Measurements from ENCODE around the gene MITF.

The MITF gene

GRCh38 chr3:69737392-69737791 lies 1.9 kb upstream of the MITF start:
- H3K27ac ChIP-seq (ENCODE audit: low read depth, low read length): no peak overlapping the region
- H3K9ac ChIP-seq (ENCODE audit: low read length): no peak overlapping the region
- no peaks in the 10 kb centered on the region for H3K36me3 ChIP-seq (ENCODE audit: control insufficient read depth, insufficient read depth, low read length)
- H3K4me1 ChIP-seq (ENCODE audit: control insufficient read depth, insufficient read depth, low read length): peaks cover 14% of the 10 kb centered on the region
- no peaks in the 10 kb centered on the region for H3K27me3 ChIP-seq (ENCODE audit: control insufficient read depth, insufficient read depth, low read length)
- H3K4me3 ChIP-seq (ENCODE audit: low read length): no peak overlapping the region

- Histone ChIP-seq H3K36me3 (ENCODE audit: control insufficient read depth, insufficient read depth, low read length) (no peaks in the 10 kb centered on the region), H3K9ac (ENCODE audit: low read length) (no peak overlapping the region), H3K27me3 (ENCODE audit: control insufficient read depth, insufficient read depth, low read length) (no peaks in the 10 kb centered on the region), H3K27ac (ENCODE audit: low read depth, low read length) (peak overlapping the region; percentile 76), H3K4me3 (ENCODE audit: low read length) (peak overlapping the region; percentile 83), H3K4me1 (ENCODE audit: control insufficient read depth, insufficient read depth, low read length) (peaks cover 14% of the 10 kb centered on the region)
Observed at GRCh38 chr3:69738315-69738714, 949 bp upstream of the MITF start.

GRCh38 chr3:69738859-69739203 lies 433 bp upstream of the MITF start:
- H3K27me3 ChIP-seq (ENCODE audit: control insufficient read depth, insufficient read depth, low read length): no peaks in the 10 kb centered on the region
- peak overlapping the region; percentile 83 for H3K4me3 ChIP-seq (ENCODE audit: low read length)
- peak overlapping the region; percentile 76 for H3K27ac ChIP-seq (ENCODE audit: low read depth, low read length)
- H3K9ac ChIP-seq (ENCODE audit: low read length): no peak overlapping the region
- H3K4me1 ChIP-seq (ENCODE audit: control insufficient read depth, insufficient read depth, low read length): peaks cover 14% of the 10 kb centered on the region
- H3K36me3 ChIP-seq (ENCODE audit: control insufficient read depth, insufficient read depth, low read length): no peaks in the 10 kb centered on the region

- Histone ChIP-seq H3K27me3 (ENCODE audit: control insufficient read depth, insufficient read depth, low read length) (no peaks in the 10 kb centered on the region), H3K9ac (ENCODE audit: low read length) (peak overlapping the region; percentile 80), H3K4me3 (ENCODE audit: low read length) (peak overlapping the region; percentile 83), H3K27ac (ENCODE audit: low read depth, low read length) (peak overlapping the region; percentile 91), H3K4me1 (ENCODE audit: control insufficient read depth, insufficient read depth, low read length) (peaks cover 23% of the 10 kb centered on the region), H3K36me3 (ENCODE audit: control insufficient read depth, insufficient read depth, low read length) (no peaks in the 10 kb centered on the region)
Observed at GRCh38 chr3:69740103-69741021, 1.1 kb downstream of the MITF start.

GRCh38 chr3:69741032-69741767 lies 1.9 kb downstream of the MITF start:
- no peaks in the 10 kb centered on the region for H3K27me3 ChIP-seq (ENCODE audit: control insufficient read depth, insufficient read depth, low read length)
- H3K4me1 ChIP-seq (ENCODE audit: control insufficient read depth, insufficient read depth, low read length): peaks cover 29% of the 10 kb centered on the region
- peak overlapping the region; percentile 80 for H3K9ac ChIP-seq (ENCODE audit: low read length)
- H3K27ac ChIP-seq (ENCODE audit: low read depth, low read length): peak overlapping the region; percentile 91
- peak overlapping the region; percentile 83 for H3K4me3 ChIP-seq (ENCODE audit: low read length)
- H3K36me3 ChIP-seq (ENCODE audit: control insufficient read depth, insufficient read depth, low read length): no peaks in the 10 kb centered on the region

- Histone ChIP-seq H3K9ac (ENCODE audit: low read length) (no peak overlapping the region), H3K27ac (ENCODE audit: low read depth, low read length) (peak overlapping the region; percentile 1), H3K36me3 (ENCODE audit: control insufficient read depth, insufficient read depth, low read length) (no peaks in the 10 kb centered on the region), H3K4me3 (ENCODE audit: low read length) (no peak overlapping the region), H3K27me3 (ENCODE audit: control insufficient read depth, insufficient read depth, low read length) (no peaks in the 10 kb centered on the region), H3K4me1 (ENCODE audit: control insufficient read depth, insufficient read depth, low read length) (peaks cover 41% of the 10 kb centered on the region)
Observed at GRCh38 chr3:69742391-69742790, 3.1 kb downstream of the MITF start.

- Histone ChIP-seq H3K27me3 (ENCODE audit: control insufficient read depth, insufficient read depth, low read length) (no peaks in the 10 kb centered on the region), H3K36me3 (ENCODE audit: control insufficient read depth, insufficient read depth, low read length) (no peaks in the 10 kb centered on the region), H3K4me1 (ENCODE audit: control insufficient read depth, insufficient read depth, low read length) (peaks cover 54% of the 10 kb centered on the region), H3K9ac (ENCODE audit: low read length) (no peak overlapping the region), H3K27ac (ENCODE audit: low read depth, low read length) (peak overlapping the region; percentile 16), H3K4me3 (ENCODE audit: low read length) (no peak overlapping the region)
Observed at GRCh38 chr3:69743975-69744906, 5.0 kb downstream of the MITF start.

- H3K4me3 ChIP-seq (ENCODE audit: low read length): no peak overlapping the region
Observed at GRCh38 chr3:69745505-69745904, 6.2 kb downstream of the MITF start.

GRCh38 chr3:69746119-69746518 lies 6.9 kb downstream of the MITF start:
- Histone ChIP-seq H3K4me3 (ENCODE audit: low read length) (no peak overlapping the region), H3K27ac (ENCODE audit: low read depth, low read length) (peak overlapping the region; percentile 65), H3K27me3 (ENCODE audit: control insufficient read depth, insufficient read depth, low read length) (no peaks in the 10 kb centered on the region), H3K4me1 (ENCODE audit: control insufficient read depth, insufficient read depth, low read length) (peaks cover 66% of the 10 kb centered on the region), H3K9ac (ENCODE audit: low read length) (no peak overlapping the region), H3K36me3 (ENCODE audit: control insufficient read depth, insufficient read depth, low read length) (no peaks in the 10 kb centered on the region)

More at GRCh38 chr3:69745505-69745904, 6.2 kb downstream of the MITF start:
- Histone ChIP-seq H3K4me1 (ENCODE audit: control insufficient read depth, insufficient read depth, low read length) (peaks cover 65% of the 10 kb centered on the region), H3K27ac (ENCODE audit: low read depth, low read length) (peak overlapping the region; percentile 65), H3K36me3 (ENCODE audit: control insufficient read depth, insufficient read depth, low read length) (no peaks in the 10 kb centered on the region), H3K27me3 (ENCODE audit: control insufficient read depth, insufficient read depth, low read length) (no peaks in the 10 kb centered on the region), H3K9ac (ENCODE audit: low read length) (no peak overlapping the region)

- Histone ChIP-seq H3K27me3 (ENCODE audit: control insufficient read depth, insufficient read depth, low read length) (no peaks in the 10 kb centered on the region), H3K9ac (ENCODE audit: low read length) (no peak overlapping the region), H3K4me1 (ENCODE audit: control insufficient read depth, insufficient read depth, low read length) (peaks cover 63% of the 10 kb centered on the region), H3K27ac (ENCODE audit: low read depth, low read length) (peak overlapping the region; percentile 65), H3K4me3 (ENCODE audit: low read length) (no peak overlapping the region), H3K36me3 (ENCODE audit: control insufficient read depth, insufficient read depth, low read length) (no peaks in the 10 kb centered on the region)
Observed at GRCh38 chr3:69747511-69748258, 8.4 kb downstream of the MITF start.

- no peaks in the 10 kb centered on the region for H3K27me3 ChIP-seq (ENCODE audit: control insufficient read depth, insufficient read depth, low read length)
- peaks cover 63% of the 10 kb centered on the region for H3K4me1 ChIP-seq (ENCODE audit: control insufficient read depth, insufficient read depth, low read length)
- no peak overlapping the region for H3K9ac ChIP-seq (ENCODE audit: low read length)
- peak overlapping the region; percentile 65 for H3K27ac ChIP-seq (ENCODE audit: low read depth, low read length)
- H3K36me3 ChIP-seq (ENCODE audit: control insufficient read depth, insufficient read depth, low read length): no peaks in the 10 kb centered on the region
- H3K4me3 ChIP-seq (ENCODE audit: low read length): no peak overlapping the region
Observed at GRCh38 chr3:69748503-69748902, 9.2 kb downstream of the MITF start.

Measured in rectal smooth muscle tissue (tissue), 1 donor.